HepG2 (cell line): ENCODE measurements around the gene OR7D4. TPM values are rescaled to one million over a fixed set of nuclear protein-coding genes. Genes with fewer than 3 reads are reported as not detected.

Experiments
- ATAC-seq: fragments of 200-7000 bp; cut with Tn5 transposase; 3 replicates; pipeline ENCODE4 v1.9.1; 2020; ENCODE audit warnings: mild to moderate bottlenecking, moderate library complexity
- BruUV-seq: library from RNA; stranded (reverse); fragments of 400-500 nt; replicated peaks from 2 replicates; lab custom pipeline; 2021; lab: Mats Ljungman, UMichigan
- CTCF ChIA-PET: fragments of 300-600 bp; formaldehyde crosslinking; extraction: SDS; loops from one replicate; lab custom pipeline; 2021; ENCODE audit warnings: low total read pairs, inconsistent platforms, low intra/inter-chr PET ratio; lab: Yijun Ruan, JAX
- POLR2A ChIA-PET: fragments of 350-600 bp; sonication (Branson Sonifier 250); formaldehyde crosslinking; loops from one replicate; lab custom pipeline; 2020; ENCODE audit warnings: antibody characterized with exemption, inconsistent platforms; lab: Yijun Ruan, JAX
- DNase-seq: peaks from one replicate; pipeline ENCODE4 v3.0.0-alpha.2; 2015; ENCODE audit warnings: low spot score
- FAIRE-seq: peaks from 3 replicates; lab custom pipeline; 2011; peaks lifted over from hg19 to GRCh38; lab: Jason Lieb, UNC
- H2AFZ ChIP-seq: one replicate; pipeline ENCODE4 v1.6.1; 2011; ENCODE audit warnings: low read length, inconsistent platforms
- H3K27ac ChIP-seq: fragments of 300-600 bp; 3 replicates; pipeline ENCODE4 v1.8.0; 2011; ENCODE audit warnings: mixed run types, mild to moderate bottlenecking, mixed read lengths, low read length, inconsistent platforms; ENCODE audit not compliant: insufficient read depth; ENCODE audit errors: extremely low read length
- H3K27me3 ChIP-seq, 2 experiments: fragments of 200-600 bp in 1 of 2; 2 replicates in 1 of 2; 3 replicates in 1 of 2; pipeline versions ENCODE4 v1.6.0 to v1.8.0; 2011; ENCODE audit warnings: low read length in 2 of 2, mild to moderate bottlenecking in 2 of 2, moderate library complexity in 2 of 2, inconsistent platforms in 1 of 2; ENCODE audit not compliant: insufficient read depth in 2 of 2, control insufficient read depth in 1 of 2
- H3K36me3 ChIP-seq, 2 experiments: fragments of 200-600 bp in 1 of 2; replicated peaks in 1 of 2; 2 replicates in 1 of 2; 3 replicates in 1 of 2; pipeline versions ENCODE4 v1.5.1 to v1.8.0; 2011; ENCODE audit warnings: low read length in 2 of 2, inconsistent platforms in 1 of 2; ENCODE audit not compliant: insufficient read depth in 2 of 2, control insufficient read depth in 1 of 2
- H3K4me1 ChIP-seq: 2 replicates; pipeline ENCODE4 v1.5.1; 2012; ENCODE audit warnings: low read length, inconsistent platforms; ENCODE audit not compliant: insufficient read depth
- H3K4me2 ChIP-seq: 2 replicates; pipeline ENCODE4 v1.6.0; 2011; ENCODE audit warnings: low read depth, low read length, inconsistent platforms
- H3K4me3 ChIP-seq, 3 experiments: fragments of 200-600 bp in 1 of 3; sonication (generic), shearing (Covaris generic) in 1 of 3; replicated peaks in 1 of 3; 2 replicates each; pipeline ENCODE4 v1.5.1; 2011 to 2016; ENCODE audit warnings: low read length in 3 of 3, inconsistent platforms in 2 of 3, low read depth in 2 of 3, mild to moderate bottlenecking in 2 of 3, control low read depth in 1 of 3, mixed read lengths in 1 of 3; ENCODE audit not compliant: insufficient read depth in 1 of 3
- H3K79me2 ChIP-seq: one replicate; pipeline ENCODE4 v1.6.1; 2011; ENCODE audit warnings: low read length, inconsistent platforms; ENCODE audit not compliant: insufficient read depth
- H3K9ac ChIP-seq: 2 replicates; pipeline ENCODE4 v1.6.0; 2011; ENCODE audit warnings: mild to moderate bottlenecking, low read depth, low read length, inconsistent platforms; ENCODE audit not compliant: insufficient read depth
- H3K9me3 ChIP-seq: 2 replicates; pipeline ENCODE4 v1.5.1; 2012; ENCODE audit warnings: mild to moderate bottlenecking, low read length
- H4K20me1 ChIP-seq: 2 replicates; pipeline ENCODE4 v1.6.0; 2011; ENCODE audit warnings: inconsistent platforms, mild to moderate bottlenecking, low read length, moderate library complexity; ENCODE audit not compliant: insufficient read depth
- EP300 ChIP-seq, 3 experiments: sonication (generic) in 1 of 3; formaldehyde crosslinking in 1 of 3; IDR thresholded peaks; 2 replicates each; pipeline versions ENCODE4 v1.5.1 to v1.6.1; 2011 to 2020; ENCODE audit warnings: low read depth in 2 of 3, low read length in 2 of 3, borderline replicate concordance in 1 of 3, improper control_type of control experiment in 1 of 3, mild to moderate bottlenecking in 1 of 3, missing genetic modification reagents in 1 of 3, moderate library complexity in 1 of 3
- GATAD1 ChIP-seq: IDR thresholded peaks from 2 replicates; pipeline ENCODE4 v1.6.1; 2016; ENCODE audit warnings: missing genetic modification reagents, missing compliant biosample characterization
- MBNL3 ChIP-seq: fragments of 250-450 bp; sonication (Bioruptor Pico); conservative IDR thresholded peaks from 2 replicates; pipeline ENCODE4 v1.8.0; 2022; ENCODE audit warnings: mild to moderate bottlenecking, inconsistent platforms
- NONO ChIP-seq, 2 experiments: fragments of 450-650 bp in 1 of 2; sonication (generic) in 1 of 2; formaldehyde crosslinking in 1 of 2; IDR thresholded peaks in 1 of 2; conservative IDR thresholded peaks in 1 of 2; 2 replicates each; pipeline versions ENCODE4 v1.6.1 to v1.8.0; 2017 to 2022; ENCODE audit warnings: mild to moderate bottlenecking in 1 of 2, missing genetic modification reagents in 1 of 2, moderate library complexity in 1 of 2
- RBM22 ChIP-seq: fragments of 200-400 bp; formaldehyde crosslinking; optimal IDR thresholded peaks from 2 replicates; pipeline ENCODE3; 2017; ENCODE audit warnings: mild to moderate bottlenecking, low read length, moderate library complexity
- RORA ChIP-seq: sonication (generic); formaldehyde crosslinking; IDR thresholded peaks from 2 replicates; pipeline ENCODE4 v1.5.0; 2020; ENCODE audit warnings: mild to moderate bottlenecking, missing genetic modification reagents, moderate library complexity
- SOX13 ChIP-seq, 3 experiments: fragments of 450-650 bp in 1 of 3; sonication (generic) in 1 of 3; formaldehyde crosslinking in 1 of 3; IDR thresholded peaks in 2 of 3; conservative IDR thresholded peaks in 1 of 3; 2 replicates each; pipeline versions ENCODE4 v1.5.0 to v1.6.1; 2016 to 2020; ENCODE audit warnings: antibody characterized with exemption in 1 of 3, mild to moderate bottlenecking in 1 of 3, missing compliant biosample characterization in 1 of 3, missing genetic modification reagents in 1 of 3, moderate library complexity in 1 of 3
- TFE3 ChIP-seq: IDR thresholded peaks from 2 replicates; pipeline ENCODE4 v1.6.1; 2016
- ZBTB8A ChIP-seq: sonication (generic); formaldehyde crosslinking; IDR thresholded peaks from 2 replicates; pipeline ENCODE4 v1.4.0; 2020; ENCODE audit warnings: mild to moderate bottlenecking, low read depth, missing genetic modification reagents, borderline replicate concordance
- ZNF414 ChIP-seq: sonication (generic); formaldehyde crosslinking; IDR thresholded peaks from 2 replicates; pipeline ENCODE4 v1.5.0; 2020; ENCODE audit warnings: missing genetic modification reagents
- WGBS: methylation state at CpG from one replicate; pipeline ENCODE4 v1.1.6; 2017; ENCODE audit warnings: low lambda C conversion rate; 5-methylcytosine and 5-hydroxymethylcytosine counted together
- in situ Hi-C: cut with HindIII; loops from 2 replicates; pipeline ENCODE4 v1.10.0; 2017; ENCODE audit warnings: low pct_unique_long_range_greater_than_20kb; ENCODE audit not compliant: extremely low pct_ligation_motif_present
- intact Hi-C: fragments of 100-400 bp; cut with micrococcal nuclease; formaldehyde crosslinking; loops from one replicate; pipeline ENCODE4 v1.10.0; 2022; ENCODE audit not compliant: unreplicated experiment
- polyA plus RNA-seq, 8 experiments: library from polyadenylated mRNA; depleted of rRNA in 3 of 8; stranded (reverse) in 7 of 8; unstranded in 1 of 8; fragments of >200 nt; fragmentation: Illumina TruSeq in 4 of 8; extraction: Trizol in 4 of 8; gene quantifications; 2 replicates each; pipeline versions ENCODE4 v1.2.1 to v1.2.3, GENCODE V29; 2011 to 2016; ENCODE audit warnings: low read depth in 4 of 8, missing spikeins in 1 of 8, mixed read lengths in 1 of 8; ENCODE audit not compliant: insufficient read depth in 1 of 8
- total RNA-seq, 5 experiments: library from RNA; depleted of rRNA; stranded (reverse); fragments of >200 nt; fragmentation: Illumina TruSeq; extraction: Trizol; gene quantifications; 2 replicates each; pipeline ENCODE4 v1.2.3, GENCODE V29; 2016; ENCODE audit warnings: low read depth in 1 of 5

The OR7D4 gene
- total and polyA plus RNA-seq, 2 of the 13 experiments (the other 11 are each of a cell fraction or from before 2014, with no cell fraction given) = not detected

GRCh38 chr19:9161427-9161826 lies 58.0 kb downstream of the OR7D4 start:
- over 99% methylated on average over 12 of the region's 12 CpGs for WGBS
- no peak overlapping the region for H3K9ac ChIP-seq
- no peaks in the 10 kb centered on the region for H4K20me1 ChIP-seq
- peaks cover 49 to 76% of the 10 kb centered on the region in 2 experiments for H3K36me3 ChIP-seq
- DNase-seq (no peak), ATAC-seq (no peak), FAIRE-seq (no peak)
- no peak overlapping the region for H3K4me2 ChIP-seq
- BruUV-seq = no TSS peak
- H3K4me1 ChIP-seq = no peaks in the 10 kb centered on the region
- POLR2A ChIA-PET = no interaction called here
- no peaks in the 10 kb centered on the region for H3K79me2 ChIP-seq
- in situ Hi-C loops (no loop called here), intact Hi-C loops (no loop called here)
- H2AFZ ChIP-seq = no peak overlapping the region
- H3K27ac ChIP-seq = no peak overlapping the region
- no peaks in the 10 kb centered on the region for H3K27me3 ChIP-seq
- CTCF ChIA-PET = no interaction called here
- no peaks in the 10 kb centered on the region for H3K9me3 ChIP-seq
- TF ChIP-seq SOX13 (IDR thresholded peaks at IDR 0.05) (no peak), SOX13 (CRISPR knock-in tag; conservative IDR thresholded peaks at IDR 0.05 in 1 of 2, IDR thresholded peaks at IDR 0.05 in 1 of 2) (no peak), EP300 (IDR thresholded peaks at IDR 0.05; ENCODE audit: low read depth in 2 of 2, low read length in 2 of 2) (no peak), EP300 (CRISPR knock-in tag; IDR thresholded peaks at IDR 0.05; ENCODE audit: borderline replicate concordance) (no peak), TFE3 (no peak), NONO (IDR thresholded peaks at IDR 0.05) (no peak), NONO (CRISPR knock-in tag; conservative IDR thresholded peaks at IDR 0.05) (no peak), ZNF414 (no peak), GATAD1 (no peak), ZBTB8A (no peak), RORA (no peak), MBNL3 (CRISPR knock-in tag) (no peak), RBM22 (no peak)
- TF ChIP-seq, all 625 proteins: peak for 0
- no peak overlapping the region for H3K4me3 ChIP-seq

Other genes with a start within 250 kb of the OR7D4 start
- gene MUC16, start 209.2 kb downstream of the OR7D4 start, total RNA-seq (2016; rRNA removed; fragmentation: Illumina TruSeq; extraction: Trizol) = not detected in 2 replicates
- gene MUC16, start 209.2 kb downstream of the OR7D4 start, polyA plus RNA-seq (2011; rRNA removed) = not detected in 2 replicates
- not detected in 2 replicates for gene OR1M1, start 132.5 kb downstream of the OR7D4 start, total RNA-seq (2016; rRNA removed; fragmentation: Illumina TruSeq; extraction: Trizol)
- gene OR1M1, start 132.5 kb downstream of the OR7D4 start, polyA plus RNA-seq (2011; rRNA removed) = 0.07 TPM in 1 of 2 replicates, not detected in the other
- not detected in 2 replicates for gene OR7G2, start 112.1 kb downstream of the OR7D4 start, total RNA-seq (2016; rRNA removed; fragmentation: Illumina TruSeq; extraction: Trizol)
- gene OR7G2, start 112.1 kb downstream of the OR7D4 start, polyA plus RNA-seq (2011; rRNA removed) = not detected in 2 replicates
- not detected in 2 replicates for gene OR7G1, start 103.8 kb downstream of the OR7D4 start, total RNA-seq (2016; rRNA removed; fragmentation: Illumina TruSeq; extraction: Trizol)
- gene OR7G1, start 103.8 kb downstream of the OR7D4 start, polyA plus RNA-seq (2011; rRNA removed) = not detected in 2 replicates
- gene OR7G3, start 92.6 kb downstream of the OR7D4 start, total RNA-seq (2016; rRNA removed; fragmentation: Illumina TruSeq; extraction: Trizol) = not detected in 2 replicates
- gene OR7G3, start 92.6 kb downstream of the OR7D4 start, polyA plus RNA-seq (2011; rRNA removed) = not detected in 2 replicates
- gene ZNF317, start 79.2 kb downstream of the OR7D4 start, total RNA-seq (2016; rRNA removed; fragmentation: Illumina TruSeq; extraction: Trizol) = 27.9 and 31.0 TPM in 2 replicates
- gene ZNF317, start 79.2 kb downstream of the OR7D4 start, polyA plus RNA-seq (2011; rRNA removed) = 14.0 and 15.2 TPM in 2 replicates
- gene OR7D2, start 40.6 kb downstream of the OR7D4 start, total RNA-seq (2016; rRNA removed; fragmentation: Illumina TruSeq; extraction: Trizol) = not detected in 2 replicates
- 0.01 and 0.07 TPM in 2 replicates for gene OR7D2, start 40.6 kb downstream of the OR7D4 start, polyA plus RNA-seq (2011; rRNA removed)
- not detected in 2 replicates for gene OR7E24, start 31.3 kb upstream of the OR7D4 start, total RNA-seq (2016; rRNA removed; fragmentation: Illumina TruSeq; extraction: Trizol)
- not detected in 2 replicates for gene OR7E24, start 31.3 kb upstream of the OR7D4 start, polyA plus RNA-seq (2011; rRNA removed)
- 2.2 and 2.7 TPM in 2 replicates for gene ZNF699, start 90.2 kb upstream of the OR7D4 start, total RNA-seq (2016; rRNA removed; fragmentation: Illumina TruSeq; extraction: Trizol)
- gene ZNF699, start 90.2 kb upstream of the OR7D4 start, polyA plus RNA-seq (2011; rRNA removed) = 0.33 and 0.77 TPM in 2 replicates
- gene ZNF559, start 104.6 kb upstream of the OR7D4 start, total RNA-seq (2016; rRNA removed; fragmentation: Illumina TruSeq; extraction: Trizol) = 9.5 and 9.8 TPM in 2 replicates
- 5.6 and 6.3 TPM in 2 replicates for gene ZNF559, start 104.6 kb upstream of the OR7D4 start, polyA plus RNA-seq (2011; rRNA removed)
- 0.71 and 0.84 TPM in 2 replicates for gene ZNF177, start 143.4 kb upstream of the OR7D4 start, total RNA-seq (2016; rRNA removed; fragmentation: Illumina TruSeq; extraction: Trizol)
- gene ZNF177, start 143.4 kb upstream of the OR7D4 start, polyA plus RNA-seq (2011; rRNA removed) = 0.62 and 0.90 TPM in 2 replicates
- 12.8 and 19.8 TPM in 2 replicates for gene ZNF266, start 216.0 kb upstream of the OR7D4 start, total RNA-seq (2016; rRNA removed; fragmentation: Illumina TruSeq; extraction: Trizol)
- gene ZNF266, start 216.0 kb upstream of the OR7D4 start, polyA plus RNA-seq (2011; rRNA removed) = 20.8 TPM in 2 replicates